Mucosa of stomach (tissue), 1 donor: ENCODE measurements around the gene IMMT.
"Not testable (repeated sequence)": the region's sequence is repeated elsewhere in the genome, so short reads cannot be mapped to it uniquely, and the experiment has no call there.

ENCODE experiments used
- H3K27me3 ChIP-seq: one replicate; pipeline ENCODE4 v1.7.0; 2013; ENCODE audit warnings: mild to moderate bottlenecking, low read length; ENCODE audit not compliant: control insufficient read depth, insufficient read depth
- H3K36me3 ChIP-seq: one replicate; pipeline ENCODE4 v1.7.0; 2013; ENCODE audit warnings: low read length; ENCODE audit not compliant: control insufficient read depth, insufficient read depth
- H3K4me1 ChIP-seq: one replicate; pipeline ENCODE4 v1.7.0; 2013; ENCODE audit warnings: mild to moderate bottlenecking, low read length; ENCODE audit not compliant: control insufficient read depth, insufficient read depth
- H3K4me3 ChIP-seq: one replicate; pipeline ENCODE4 v1.7.0; 2013; ENCODE audit warnings: low read length
- H3K9ac ChIP-seq: one replicate; pipeline ENCODE4 v1.7.0; 2013; ENCODE audit warnings: mild to moderate bottlenecking, low read length, moderate library complexity
- H3K9me3 ChIP-seq: one replicate; pipeline ENCODE4 v1.7.0; 2013; ENCODE audit warnings: mild to moderate bottlenecking, low read length, moderate library complexity; ENCODE audit not compliant: control insufficient read depth
- donor health status: Pancreatic carcinoma.

IMMT gene

GRCh38 chr2:86195055-86195807 lies at the start of gene IMMT:
TSS of gene IMMT (minus strand) at chr2:86195462. CDS start at chr2:86195382, 80 bp downstream.
- Histone ChIP-seq H3K36me3 (no peaks in the 10 kb centered on the region), H3K4me1 (peaks cover 9% of the 10 kb centered on the region), H3K9ac (peak within 1 kb of the TSS; percentile 84), H3K27me3 (no peaks in the 10 kb centered on the region), H3K4me3 (peak within 1 kb of the TSS; percentile 72), H3K9me3 (no peaks in the 10 kb centered on the region)

GRCh38 chr2:86244781-86245180 lies 49.5 kb upstream of the IMMT start:
- peaks cover 27% of the 10 kb centered on the region for H3K4me1 ChIP-seq
- not testable (repeated sequence) for H3K36me3 ChIP-seq

GRCh38 chr2:86243950-86244733 lies 48.9 kb upstream of the IMMT start:
- Histone ChIP-seq H3K9me3 (no peaks in the 10 kb centered on the region), H3K36me3 (no peaks in the 10 kb centered on the region), H3K27me3 (no peaks in the 10 kb centered on the region), H3K4me3 (no peak overlapping the region), H3K9ac (no peak overlapping the region), H3K4me1 (peaks cover 27% of the 10 kb centered on the region)

More at GRCh38 chr2:86244781-86245180, 49.5 kb upstream of the IMMT start:
- not testable (repeated sequence) for H3K9ac ChIP-seq, H3K27me3 ChIP-seq, H3K9me3 ChIP-seq, H3K4me3 ChIP-seq

- no peaks in the 10 kb centered on the region for H3K36me3 ChIP-seq
- H3K9me3 ChIP-seq, result no peaks in the 10 kb centered on the region
- no peaks in the 10 kb centered on the region for H3K27me3 ChIP-seq
- no peak overlapping the region for H3K4me3 ChIP-seq
- no peak overlapping the region for H3K9ac ChIP-seq
- H3K4me1 ChIP-seq, result peaks cover 27% of the 10 kb centered on the region
Measured at GRCh38 chr2:86243272-86243671, 48.0 kb upstream of the IMMT start.

GRCh38 chr2:86241611-86242010 lies 46.3 kb upstream of the IMMT start:
- Histone ChIP-seq H3K9ac (no peak overlapping the region), H3K27me3 (no peaks in the 10 kb centered on the region), H3K4me3 (no peak overlapping the region), H3K9me3 (no peaks in the 10 kb centered on the region), H3K4me1 (peaks cover 27% of the 10 kb centered on the region), H3K36me3 (no peaks in the 10 kb centered on the region)

GRCh38 chr2:86240251-86240650 lies 45.0 kb upstream of the IMMT start:
- Histone ChIP-seq H3K4me3 (no peak overlapping the region), H3K4me1 (peaks cover 27% of the 10 kb centered on the region), H3K27me3 (no peaks in the 10 kb centered on the region), H3K9ac (no peak overlapping the region), H3K9me3 (no peaks in the 10 kb centered on the region), H3K36me3 (no peaks in the 10 kb centered on the region)

- H3K4me1 ChIP-seq, result peaks cover 23% of the 10 kb centered on the region
- no peak overlapping the region for H3K9ac ChIP-seq
- H3K4me3 ChIP-seq, result no peak overlapping the region
- H3K27me3 ChIP-seq, result no peaks in the 10 kb centered on the region
- H3K9me3 ChIP-seq, result no peaks in the 10 kb centered on the region
- H3K36me3 ChIP-seq, result no peaks in the 10 kb centered on the region
Measured at GRCh38 chr2:86239745-86240144, 44.5 kb upstream of the IMMT start.

- Histone ChIP-seq H3K27me3 (no peaks in the 10 kb centered on the region), H3K9ac (no peak overlapping the region), H3K4me3 (no peak overlapping the region), H3K36me3 (no peaks in the 10 kb centered on the region), H3K4me1 (peaks cover 18% of the 10 kb centered on the region), H3K9me3 (no peaks in the 10 kb centered on the region)
Measured at GRCh38 chr2:86239326-86239725, 44.1 kb upstream of the IMMT start.

- H3K9ac ChIP-seq, result no peak overlapping the region
- H3K36me3 ChIP-seq, result no peaks in the 10 kb centered on the region
- H3K4me1 ChIP-seq, result peaks cover 9% of the 10 kb centered on the region
- no peaks in the 10 kb centered on the region for H3K9me3 ChIP-seq
- no peaks in the 10 kb centered on the region for H3K27me3 ChIP-seq
- H3K4me3 ChIP-seq, result no peak overlapping the region
Measured at GRCh38 chr2:86238354-86238753, 43.1 kb upstream of the IMMT start.

- Histone ChIP-seq H3K4me1 (peaks cover 5% of the 10 kb centered on the region), H3K4me3 (no peak overlapping the region), H3K9me3 (no peaks in the 10 kb centered on the region), H3K36me3 (no peaks in the 10 kb centered on the region), H3K27me3 (no peaks in the 10 kb centered on the region), H3K9ac (no peak overlapping the region)
Measured at GRCh38 chr2:86237172-86237571, 41.9 kb upstream of the IMMT start.

GRCh38 chr2:86235196-86235980 lies 40.1 kb upstream of the IMMT start:
- no peak overlapping the region for H3K9ac ChIP-seq
- no peaks in the 10 kb centered on the region for H3K4me1 ChIP-seq
- H3K36me3 ChIP-seq, result no peaks in the 10 kb centered on the region
- no peaks in the 10 kb centered on the region for H3K27me3 ChIP-seq
- no peak overlapping the region for H3K4me3 ChIP-seq
- H3K9me3 ChIP-seq, result no peaks in the 10 kb centered on the region
